Lung (tissue), 12 donors: Measurements from ENCODE around the gene ART5. TPM values are rescaled to one million over a fixed set of nuclear protein-coding genes. Genes with fewer than 3 reads are reported as not detected.

Experiments used
- ATAC-seq: fragments of 200-7000 bp; cut with Tn5 transposase; one replicate; pipeline ENCODE4 v1.9.1; 2020; ENCODE audit warnings: moderate number of reproducible peaks; ENCODE audit not compliant: insufficient read depth, low FRiP score
- DNase-seq, 3 donors: peaks; one replicate each; pipeline ENCODE4 v3.0.0-alpha.2; 2013 to 2017
- H3K27ac ChIP-seq, 2 donors: one replicate each; pipeline ENCODE4 v1.5.1; 2013; ENCODE audit warnings: mild to moderate bottlenecking in 2 of 2, moderate library complexity in 2 of 2, control low read depth in 1 of 2, inconsistent platforms in 1 of 2, low read depth in 1 of 2, low read length in 1 of 2
- H3K27me3 ChIP-seq, 3 donors: one replicate each; pipeline ENCODE4 v1.5.1; 2013; ENCODE audit warnings: low read length in 2 of 3; ENCODE audit not compliant: control insufficient read depth in 3 of 3, insufficient read depth in 3 of 3
- H3K36me3 ChIP-seq, 4 donors: one replicate each; pipeline ENCODE4 v1.5.1; 2013; ENCODE audit warnings: low read length in 4 of 4, mild to moderate bottlenecking in 1 of 4, moderate library complexity in 1 of 4; ENCODE audit not compliant: control insufficient read depth in 4 of 4, insufficient read depth in 4 of 4
- H3K4me1 ChIP-seq, 5 donors: one replicate each; pipeline ENCODE4 v1.5.1; 2013; ENCODE audit warnings: low read length in 5 of 5, mild to moderate bottlenecking in 2 of 5, moderate library complexity in 1 of 5; ENCODE audit not compliant: control insufficient read depth in 5 of 5, insufficient read depth in 5 of 5
- H3K4me3 ChIP-seq: one replicate; pipeline ENCODE4 v1.5.1; 2013; ENCODE audit warnings: mild to moderate bottlenecking, control low read depth, moderate library complexity
- H3K9ac ChIP-seq, 2 donors: one replicate each; pipeline ENCODE4 v1.5.1; 2013; ENCODE audit warnings: low read length in 2 of 2, control low read depth in 1 of 2; ENCODE audit not compliant: insufficient read depth in 1 of 2
- H3K9me3 ChIP-seq, 4 donors: one replicate each; pipeline ENCODE4 v1.5.1; 2013; ENCODE audit warnings: low read length in 3 of 4, mild to moderate bottlenecking in 1 of 4, moderate library complexity in 1 of 4; ENCODE audit not compliant: control insufficient read depth in 4 of 4, insufficient read depth in 3 of 4
- WGBS, 2 donors: extraction: QIAGEN DNeasy Blood & Tissue Kit; methylation state at CpG; one replicate each; pipeline ENCODE4 v1.1.7; 2013; 5-methylcytosine and 5-hydroxymethylcytosine counted together
- polyA plus RNA-seq, 2 donors: library from polyadenylated mRNA; stranded (reverse); fragments of 200-250 nt; gene quantifications; one replicate each; pipeline ENCODE4 v1.2.1, GENCODE V29; 2013
- total RNA-seq, 2 donors: library from RNA; depleted of rRNA in 1 of 2; stranded (reverse); fragments of >200 nt in 1 of 2; gene quantifications; one replicate each; pipeline ENCODE4 v1.2.1, GENCODE V29; 2014 to 2021
- TF ChIP-seq, protein P1 (sequence below): IDR thresholded peaks from 2 replicates; pipeline ENCODE4 v1.5.1; 2012; ENCODE audit warnings: mild to moderate bottlenecking; ENCODE audit errors: control extremely low read depth, extremely low read depth
- donor health status: control.
- donor health status: control.
- donor health status: Bipolar disorder and iron deficiency.
- donor health status: healthy.
- donor health status: DM: yes; HTN: yes; CAD: no.

Gene ART5
- total and polyA plus RNA-seq, 4 donors = 0.08 to 1.7 (median 0.61) TPM

DNA sequence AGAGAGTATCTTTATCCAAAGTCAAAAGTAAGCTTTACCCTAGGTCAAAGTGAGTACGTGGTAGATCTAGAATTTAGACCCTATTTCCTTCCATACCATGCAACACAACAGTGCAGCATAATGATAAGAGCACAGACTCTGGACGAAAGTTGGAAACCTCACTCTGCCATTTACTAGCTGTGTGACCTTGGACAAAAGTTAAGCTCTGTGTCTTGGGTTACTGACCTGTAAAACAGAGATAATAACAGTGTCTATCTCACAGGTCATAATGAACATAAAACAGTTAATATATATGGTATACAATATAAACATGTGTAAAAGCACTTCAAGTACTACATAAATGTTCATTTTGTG lies 43.0 kb upstream of the ART5 start:
- Histone ChIP-seq H3K4me1 (peaks cover 0 to 11% (median 3%) of the 10 kb centered on the region in 5 donors), H3K36me3 (peaks cover 32 to 60% (median 51%) of the 10 kb centered on the region in 4 donors), H3K27me3 (no peaks in the 10 kb centered on the region), H3K9ac (no peak overlapping the region), H3K9me3 (no peaks in the 10 kb centered on the region), H3K4me3 (no peak overlapping the region), H3K27ac (no peak overlapping the region)
- DNase-seq (no peak), ATAC-seq (no peak)
- TF ChIP-seq, protein P1, sequence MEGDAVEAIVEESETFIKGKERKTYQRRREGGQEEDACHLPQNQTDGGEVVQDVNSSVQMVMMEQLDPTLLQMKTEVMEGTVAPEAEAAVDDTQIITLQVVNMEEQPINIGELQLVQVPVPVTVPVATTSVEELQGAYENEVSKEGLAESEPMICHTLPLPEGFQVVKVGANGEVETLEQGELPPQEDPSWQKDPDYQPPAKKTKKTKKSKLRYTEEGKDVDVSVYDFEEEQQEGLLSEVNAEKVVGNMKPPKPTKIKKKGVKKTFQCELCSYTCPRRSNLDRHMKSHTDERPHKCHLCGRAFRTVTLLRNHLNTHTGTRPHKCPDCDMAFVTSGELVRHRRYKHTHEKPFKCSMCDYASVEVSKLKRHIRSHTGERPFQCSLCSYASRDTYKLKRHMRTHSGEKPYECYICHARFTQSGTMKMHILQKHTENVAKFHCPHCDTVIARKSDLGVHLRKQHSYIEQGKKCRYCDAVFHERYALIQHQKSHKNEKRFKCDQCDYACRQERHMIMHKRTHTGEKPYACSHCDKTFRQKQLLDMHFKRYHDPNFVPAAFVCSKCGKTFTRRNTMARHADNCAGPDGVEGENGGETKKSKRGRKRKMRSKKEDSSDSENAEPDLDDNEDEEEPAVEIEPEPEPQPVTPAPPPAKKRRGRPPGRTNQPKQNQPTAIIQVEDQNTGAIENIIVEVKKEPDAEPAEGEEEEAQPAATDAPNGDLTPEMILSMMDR = no peak
- WGBS, 2 donors = 88 to 90% methylated on average over 2 of the region's 2 CpGs

DNA sequence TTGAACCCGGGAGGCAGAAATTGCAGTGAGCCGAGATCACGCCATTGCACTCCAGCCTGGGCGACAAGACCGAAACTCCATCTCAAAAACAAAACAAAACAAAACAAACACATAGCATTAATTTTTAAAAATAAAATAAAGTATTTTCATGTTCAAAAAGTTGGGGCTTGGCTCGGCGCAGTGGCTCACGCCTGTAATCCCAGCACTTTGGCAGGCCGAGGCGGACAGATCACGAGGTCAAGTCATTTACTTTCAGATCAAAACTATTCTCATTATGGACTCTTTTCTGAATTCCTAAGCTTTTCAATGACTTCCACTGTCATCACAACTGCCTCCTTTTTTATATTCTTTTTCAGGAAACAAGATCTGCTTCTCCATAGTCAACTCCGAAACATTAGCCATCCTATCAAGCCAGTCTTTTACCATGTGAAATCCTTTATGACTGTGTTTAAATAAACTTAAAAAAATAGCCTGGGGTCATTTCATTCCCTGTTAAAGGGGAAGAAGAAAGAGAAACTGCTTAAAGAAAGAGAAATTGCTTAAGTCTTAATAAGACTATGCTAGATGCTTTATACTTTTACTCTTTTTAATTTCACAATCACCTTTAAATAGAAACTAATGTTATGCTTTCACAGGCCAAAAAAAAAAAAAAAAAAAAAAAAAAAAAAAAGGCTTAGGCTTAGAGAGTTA lies 42.5 kb upstream of the ART5 start:
- DNase-seq (no peak), ATAC-seq (no peak)
- Histone ChIP-seq H3K4me1 (peaks cover 0 to 11% (median 3%) of the 10 kb centered on the region in 5 donors), H3K36me3 (peaks cover 32 to 65% (median 52%) of the 10 kb centered on the region in 4 donors), H3K9me3 (no peaks in the 10 kb centered on the region), H3K4me3 (no peak overlapping the region), H3K27ac (no peak overlapping the region), H3K27me3 (no peaks in the 10 kb centered on the region), H3K9ac (no peak overlapping the region)
- TF ChIP-seq, protein P1 = no peak
- WGBS, 2 donors = 83 to 94% methylated on average over 12 of the region's 12 CpGs

DNA sequence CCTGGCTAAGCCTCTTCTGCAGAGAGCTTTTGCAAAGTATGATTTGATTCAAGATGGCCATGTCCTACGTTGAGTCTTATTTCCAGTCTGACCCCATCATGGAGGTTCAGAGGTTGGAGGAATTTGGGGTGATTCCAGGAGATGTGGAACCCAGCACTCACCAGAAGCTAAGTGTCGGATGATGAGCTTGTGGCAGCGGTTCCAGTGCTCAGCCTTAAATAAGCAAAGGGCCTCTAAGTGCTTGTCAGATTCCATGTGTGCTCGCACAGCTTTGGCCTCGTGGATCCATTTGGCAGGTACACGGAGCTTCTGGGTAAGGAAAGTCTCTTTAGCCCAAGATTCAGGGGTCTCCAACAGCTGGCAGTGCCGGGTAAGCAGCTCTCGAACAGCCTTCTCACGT lies 41.2 kb upstream of the ART5 start:
- Histone ChIP-seq H3K4me3 (no peak overlapping the region), H3K27ac (no peak overlapping the region), H3K4me1 (peaks cover 0 to 11% (median 3%) of the 10 kb centered on the region in 5 donors), H3K9me3 (no peaks in the 10 kb centered on the region), H3K36me3 (peaks cover 37 to 76% (median 57%) of the 10 kb centered on the region in 4 donors), H3K27me3 (no peaks in the 10 kb centered on the region), H3K9ac (no peak overlapping the region)
- 94 to 95% methylated on average over 9 of the region's 9 CpGs for WGBS, 2 donors
- DNase-seq (no peak), ATAC-seq (no peak)
- TF ChIP-seq, protein P1 = no peak

DNA sequence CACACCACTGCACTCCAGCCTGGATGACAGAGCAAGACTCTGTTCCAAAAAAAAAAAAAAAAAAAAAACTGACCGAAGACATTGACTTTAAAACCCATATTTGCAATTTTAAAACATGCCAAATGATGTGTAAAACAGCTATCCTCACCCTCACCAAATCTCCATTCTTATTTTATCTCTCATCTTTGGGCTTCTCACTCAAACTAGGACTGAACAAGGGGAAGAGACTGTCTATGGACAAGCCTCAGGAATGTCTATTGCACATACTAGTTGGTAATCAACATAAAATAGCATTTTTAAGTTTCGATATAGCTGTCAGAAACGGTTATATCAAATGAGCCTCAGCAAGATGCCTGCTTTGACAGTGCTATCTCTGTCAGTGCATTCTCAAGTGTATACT lies 37.3 kb upstream of the ART5 start:
- TF ChIP-seq, protein P1 = no peak
- Histone ChIP-seq H3K27ac (no peak overlapping the region), H3K4me3 (no peak overlapping the region), H3K27me3 (no peaks in the 10 kb centered on the region), H3K9ac (no peak overlapping the region), H3K9me3 (no peaks in the 10 kb centered on the region), H3K36me3 (peaks cover 46 to 77% (median 65%) of the 10 kb centered on the region in 4 donors), H3K4me1 (no peaks in the 10 kb centered on the region)
- WGBS, 2 donors = 96 to 98% methylated on average over 3 of the region's 3 CpGs
- ATAC-seq (no peak), DNase-seq (no peak)
